HG03432 (cell line): ENCODE results near the gene BCL2.
"Not testable (repeated sequence)": the region's sequence is repeated elsewhere in the genome, so short reads cannot be mapped to it uniquely, and the experiment has no call there.

Source experiments
- ATAC-seq: cut with Tn5 transposase; IDR thresholded peaks from one replicate; pipeline ENCODE4 v1.9.1; 2021; ENCODE audit warnings: mild to moderate bottlenecking, moderate library complexity; ENCODE audit not compliant: unreplicated experiment

Gene BCL2

DNA sequence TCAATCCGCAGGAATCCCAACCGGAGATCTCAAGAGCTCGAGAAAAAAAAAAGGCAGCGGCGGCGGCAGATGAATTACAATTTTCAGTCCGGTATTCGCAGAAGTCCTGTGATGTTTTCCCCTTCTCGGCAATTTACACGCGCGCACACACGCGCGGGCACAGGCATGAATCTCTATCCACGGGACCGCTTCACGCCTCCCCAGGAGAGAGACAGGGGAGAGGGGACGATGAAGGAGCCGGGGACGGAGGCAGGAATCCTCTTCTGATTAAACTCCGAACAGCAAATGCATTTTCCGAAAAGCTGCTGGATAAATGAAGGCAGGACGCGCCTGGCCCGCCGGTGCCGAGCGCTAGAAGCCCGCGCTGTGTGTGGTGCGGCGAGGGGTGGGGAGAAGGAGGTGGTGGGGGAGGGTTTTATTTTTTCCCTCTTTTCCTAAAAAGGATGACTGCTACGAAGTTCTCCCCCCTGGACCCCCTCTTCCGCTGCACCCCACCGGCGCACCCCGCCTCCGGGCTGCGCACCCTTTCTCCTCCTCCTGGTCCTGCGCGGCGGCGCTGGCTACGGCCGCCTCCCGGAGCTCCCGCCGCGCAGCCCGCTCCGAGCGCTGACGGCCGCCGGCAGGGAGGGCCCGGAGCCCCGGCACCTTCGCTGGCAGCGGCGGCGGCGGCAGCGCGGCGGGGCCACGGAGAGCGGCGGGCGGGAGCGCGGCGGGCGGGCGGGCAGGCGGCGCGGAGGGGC is at the start of gene BCL2:
Gene BCL2 (minus strand): TSS at position 387 of the 740 bp plus-strand sequence.
- ATAC-seq = peak; percentile 10

DNA sequence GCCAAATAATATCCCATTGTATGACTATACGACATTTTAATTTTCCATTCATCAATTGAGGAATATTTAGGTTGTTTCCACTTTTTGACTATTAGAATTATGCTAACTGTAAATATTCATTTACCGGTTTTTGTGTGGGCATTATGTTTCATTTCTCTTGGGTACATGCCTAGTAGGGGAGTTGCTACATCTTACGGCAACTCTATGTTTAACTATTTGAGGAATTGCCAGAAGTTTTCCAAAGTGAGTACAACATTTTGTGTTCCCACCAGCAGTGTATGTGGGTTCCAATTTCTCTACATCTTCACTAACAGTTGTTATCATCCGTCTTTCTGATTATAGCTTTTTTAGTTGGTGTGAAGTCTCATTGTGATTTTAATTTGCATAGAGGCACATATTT is 49.0 kb upstream of the BCL2 start:
- ATAC-seq = no peak

DNA sequence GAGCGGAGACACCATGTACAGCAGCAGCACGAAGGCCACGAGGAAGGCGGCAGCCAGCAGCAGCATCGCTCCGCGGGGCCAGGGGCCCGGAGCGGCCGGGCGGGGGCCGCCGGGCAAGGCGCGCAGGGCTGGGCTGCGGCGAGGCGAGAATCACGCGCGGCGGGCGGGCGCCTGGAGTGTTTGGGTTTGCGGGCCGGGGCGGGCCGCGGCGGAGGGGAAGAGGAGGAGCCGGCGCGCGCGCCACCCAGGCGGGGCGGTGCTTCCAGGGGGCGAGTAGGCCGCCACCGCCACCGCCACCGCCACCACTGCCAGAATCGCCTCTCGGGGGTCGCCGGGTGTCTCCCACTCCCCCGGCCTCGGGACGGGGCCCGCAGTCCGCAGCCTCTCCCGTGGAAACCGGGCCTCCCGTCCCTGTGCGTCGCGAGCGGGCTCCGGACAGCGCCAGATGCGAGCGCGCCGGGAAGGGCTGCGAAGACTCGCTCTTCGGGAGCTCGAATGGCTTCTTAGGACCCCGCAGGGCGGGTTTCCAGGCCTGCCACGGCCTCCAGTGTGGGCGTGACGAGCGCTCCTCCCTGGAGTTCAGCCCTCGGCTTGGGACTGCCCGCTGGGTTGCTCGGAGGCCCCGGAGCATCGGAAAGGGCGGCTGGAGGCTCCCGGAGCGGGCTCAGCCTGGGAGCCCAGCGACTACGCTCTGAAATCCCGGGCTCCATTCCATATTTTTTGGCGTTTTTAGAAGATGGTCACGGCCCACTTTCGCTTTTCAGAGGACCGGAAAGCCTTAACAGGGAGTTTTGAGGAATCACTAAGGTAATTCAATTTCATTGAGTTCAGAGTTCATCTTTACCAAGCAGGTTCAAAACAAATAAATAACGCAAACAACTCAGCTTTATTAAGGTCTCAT is 47.7 kb upstream of the BCL2 start, which contains the start of gene KDSR:
Gene KDSR (minus strand): TSS at position 154 of the 901 bp plus-strand sequence. CDS start 88 bp downstream, at position 66.
- ATAC-seq = peak; percentile 92

DNA sequence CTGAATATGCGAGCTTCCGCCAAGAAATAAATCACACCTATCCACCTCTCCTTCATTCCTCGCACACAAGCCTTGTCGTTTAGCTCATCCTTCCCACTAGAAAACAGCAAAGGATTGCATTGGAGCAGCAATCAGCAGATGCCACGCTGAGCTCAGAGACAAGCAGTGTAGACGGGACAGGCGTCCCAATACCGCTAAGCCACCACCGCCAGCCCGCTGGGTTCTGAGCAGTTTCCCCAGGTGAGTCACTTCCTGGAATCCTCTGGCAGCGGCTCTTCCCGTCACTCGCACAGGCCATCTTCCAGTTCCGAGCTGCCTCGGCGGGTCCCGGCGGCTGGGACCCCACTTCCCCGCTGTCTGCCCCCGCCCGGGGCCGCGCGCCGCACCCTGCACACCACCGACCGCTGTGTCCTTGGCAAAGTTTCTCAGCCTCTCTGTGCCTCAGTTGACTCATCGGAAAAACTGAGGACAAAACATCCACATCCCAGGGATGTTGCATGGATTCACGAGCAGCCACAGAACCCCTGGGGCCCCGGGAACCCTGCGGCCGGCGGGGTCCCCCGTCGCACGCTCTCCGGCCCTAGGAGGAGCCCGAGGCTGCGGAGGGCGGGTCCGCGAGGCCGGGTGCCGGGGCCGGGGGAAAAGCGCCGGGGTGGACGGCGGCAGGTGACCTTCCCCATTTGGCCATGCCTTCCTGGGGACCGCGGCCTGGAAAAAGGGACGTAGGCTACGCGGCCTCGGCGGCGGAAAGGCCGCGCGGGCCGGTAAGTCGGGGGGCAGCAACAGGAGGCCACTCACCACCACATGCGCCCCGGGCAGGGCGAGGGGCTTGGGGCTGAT is 46.9 kb upstream of the BCL2 start:
- ATAC-seq = peak; percentile 37

DNA sequence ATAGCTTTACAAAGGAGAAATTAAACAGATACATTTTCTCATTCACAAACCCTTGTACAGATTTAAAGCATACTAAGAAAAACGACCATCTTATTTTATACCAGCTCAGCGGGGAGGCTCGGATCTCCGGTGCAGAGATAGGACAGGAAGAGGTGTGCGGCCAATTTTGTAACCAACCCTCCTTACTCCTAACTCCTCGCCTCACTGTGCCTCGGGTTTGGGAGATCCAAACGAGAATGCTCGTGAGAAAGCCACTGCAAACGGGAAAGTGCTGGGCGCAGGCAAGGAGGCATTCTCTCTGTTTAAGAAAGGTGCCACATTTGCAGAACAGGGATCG is 46.3 kb upstream of the BCL2 start:
- no peak for ATAC-seq

DNA sequence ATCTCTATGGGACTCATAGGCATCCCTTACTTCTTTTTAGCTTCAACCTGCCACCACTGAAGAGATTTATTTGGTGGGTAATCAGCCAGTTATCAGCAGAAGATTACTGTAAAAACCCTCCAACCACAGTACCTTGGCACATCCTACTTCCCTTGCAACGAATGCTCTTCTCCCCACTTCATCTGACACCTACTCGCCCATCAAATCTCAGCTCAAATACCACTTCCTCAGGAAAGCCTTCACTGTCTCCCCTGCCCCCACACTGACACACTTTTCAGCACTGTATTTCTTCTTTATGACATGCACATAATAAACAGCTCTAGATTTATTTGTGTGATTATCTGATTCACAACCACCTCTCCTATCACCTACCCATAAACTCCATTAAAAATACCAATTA is 44.4 kb upstream of the BCL2 start:
- no peak for ATAC-seq

DNA sequence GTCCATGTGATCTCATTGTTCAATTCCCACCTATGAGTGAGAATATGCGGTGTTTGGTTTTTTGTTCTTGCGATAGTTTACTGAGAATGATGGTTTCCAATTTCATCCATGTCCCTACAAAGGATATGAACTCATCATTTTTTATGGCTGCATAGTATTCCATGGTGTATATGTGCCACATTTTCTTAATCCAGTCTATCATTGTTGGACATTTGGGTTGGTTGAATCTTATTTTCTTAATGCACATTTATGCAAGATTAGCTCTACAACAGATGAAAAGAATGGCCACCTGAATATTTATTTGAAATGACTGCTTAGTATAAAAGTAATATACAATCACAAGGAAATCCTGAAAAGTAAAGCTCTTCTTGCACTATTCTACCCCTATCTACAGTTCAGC is 43.9 kb upstream of the BCL2 start:
- ATAC-seq = not testable (repeated sequence)

DNA sequence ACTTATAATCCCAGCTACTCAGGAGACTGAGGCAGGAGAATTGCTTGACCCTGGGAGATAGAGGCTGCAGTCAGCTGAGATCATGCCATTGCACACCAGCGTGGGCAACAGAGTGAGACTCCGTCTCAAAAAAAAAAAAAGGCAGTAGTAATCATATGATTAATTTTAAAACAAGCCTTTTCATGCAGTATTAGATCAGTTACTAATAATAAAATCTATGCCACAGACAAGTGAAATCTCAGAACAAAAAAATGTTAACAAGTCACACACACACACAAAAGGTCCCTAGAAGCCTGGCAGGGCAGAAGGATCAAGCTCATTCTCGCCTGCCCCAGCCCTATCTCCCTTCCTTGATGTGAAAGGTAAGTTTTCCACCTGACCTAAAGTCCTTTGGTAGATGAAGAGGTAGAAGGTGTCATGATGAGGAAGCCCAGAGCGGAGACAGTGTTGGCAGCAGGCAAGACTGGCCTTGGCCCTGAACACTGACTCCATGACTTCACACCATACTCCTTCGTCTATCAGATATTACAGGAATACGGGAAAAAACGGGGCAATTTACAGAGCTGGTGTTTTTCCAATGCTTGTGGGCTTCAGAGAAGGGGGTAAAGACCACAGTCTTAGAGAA is 36.8 kb upstream of the BCL2 start:
- no peak for ATAC-seq

DNA sequence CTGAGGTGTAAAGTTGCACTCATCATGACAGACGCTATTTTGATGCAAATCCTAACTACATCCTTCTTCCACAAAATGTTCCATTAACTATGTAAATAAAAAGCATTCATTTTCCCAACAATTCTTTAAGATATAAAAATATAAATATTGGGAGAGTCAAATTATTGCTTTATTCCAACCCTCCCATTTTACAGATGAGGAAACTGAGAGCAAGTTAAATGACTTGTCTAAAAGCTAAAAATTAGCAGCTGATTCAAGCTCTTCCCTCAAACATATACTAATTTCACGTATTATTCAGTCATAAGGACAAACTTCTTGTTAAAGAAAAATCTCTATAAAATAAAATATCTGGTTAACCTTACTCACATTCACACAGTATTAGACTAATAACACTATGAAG is 30.7 kb upstream of the BCL2 start:
- no peak for ATAC-seq

DNA sequence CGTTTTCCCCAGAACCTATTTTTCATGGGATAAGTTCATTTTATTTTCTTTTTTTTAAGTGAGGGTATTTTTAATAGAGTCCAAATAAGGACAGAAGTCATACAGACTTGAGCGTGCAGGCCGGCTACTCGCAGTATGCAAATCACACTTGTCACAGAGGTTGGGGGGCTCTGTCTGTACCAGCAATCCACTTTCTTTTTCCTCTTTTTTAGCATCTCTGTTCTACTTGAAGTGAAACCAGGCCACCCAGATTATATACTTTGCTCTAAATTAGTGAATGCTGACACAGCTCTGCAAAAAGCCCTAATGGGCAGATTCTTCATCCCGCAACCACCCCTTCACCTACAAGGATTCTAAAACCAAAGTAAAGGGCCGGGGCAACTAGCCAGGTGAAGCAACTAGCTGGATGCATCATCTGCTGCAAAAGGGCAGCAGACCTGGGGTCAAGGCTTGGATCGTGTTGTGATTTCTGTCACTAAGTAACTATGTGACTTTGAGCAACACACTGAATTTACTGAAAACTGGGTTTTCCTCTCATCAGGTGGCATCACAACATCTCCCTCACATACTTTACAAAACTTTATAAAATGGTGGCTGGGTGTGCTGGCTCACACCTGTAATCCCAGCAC is 29.1 kb upstream of the BCL2 start:
- ATAC-seq = peak; percentile 59

DNA sequence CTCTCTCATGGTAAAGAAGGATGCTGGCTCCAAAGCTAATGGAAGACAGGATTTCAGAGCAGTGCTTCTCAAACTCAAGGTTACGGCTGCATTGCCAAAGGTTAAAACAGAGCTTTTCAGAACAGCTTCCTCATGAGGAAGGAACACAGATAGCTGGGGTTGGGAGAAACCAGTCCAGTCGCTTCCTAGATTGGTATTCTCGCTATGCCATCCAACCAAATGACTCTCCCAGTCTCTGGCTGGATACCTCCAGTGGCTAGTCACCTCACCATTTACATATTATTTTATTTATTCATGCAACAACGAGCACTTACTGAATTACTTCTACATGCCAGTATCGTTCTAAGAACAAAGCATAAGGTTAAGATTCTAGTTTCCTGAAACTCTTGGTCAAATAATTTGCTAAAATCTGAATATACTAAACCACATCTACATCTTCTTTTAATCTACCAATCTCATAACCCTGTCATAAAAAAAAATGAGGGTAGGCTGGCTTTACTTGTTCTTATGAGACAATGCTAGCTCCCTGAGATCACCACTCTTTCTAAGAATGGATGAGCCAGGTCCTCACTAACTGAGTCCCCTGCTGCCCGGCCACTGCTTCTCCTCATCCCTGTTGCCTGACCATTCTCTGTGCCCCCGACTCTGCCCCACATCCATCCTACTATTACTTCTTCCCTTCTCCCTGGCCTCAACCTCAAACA is 27.1 kb upstream of the BCL2 start:
- ATAC-seq = no peak

DNA sequence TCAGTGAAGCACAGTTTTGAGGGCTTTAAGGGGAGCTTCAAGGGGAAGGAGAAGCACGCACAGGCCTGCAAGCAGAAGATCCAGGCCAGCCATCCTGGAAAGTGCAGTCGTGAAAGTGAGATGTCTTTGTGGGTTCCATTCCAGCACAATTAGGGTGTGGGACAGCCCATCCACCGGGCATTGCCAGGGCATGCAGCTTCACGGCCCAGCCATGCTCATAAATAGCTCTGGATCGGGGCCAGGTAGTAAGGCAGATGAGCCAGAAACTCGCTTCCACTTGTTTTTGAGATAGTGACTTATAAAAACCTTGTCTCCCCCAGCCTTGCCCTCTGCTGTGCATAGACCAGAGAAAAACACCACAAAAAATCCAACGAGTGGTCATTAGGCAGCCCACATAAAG is 26.5 kb upstream of the BCL2 start:
- no peak for ATAC-seq

DNA sequence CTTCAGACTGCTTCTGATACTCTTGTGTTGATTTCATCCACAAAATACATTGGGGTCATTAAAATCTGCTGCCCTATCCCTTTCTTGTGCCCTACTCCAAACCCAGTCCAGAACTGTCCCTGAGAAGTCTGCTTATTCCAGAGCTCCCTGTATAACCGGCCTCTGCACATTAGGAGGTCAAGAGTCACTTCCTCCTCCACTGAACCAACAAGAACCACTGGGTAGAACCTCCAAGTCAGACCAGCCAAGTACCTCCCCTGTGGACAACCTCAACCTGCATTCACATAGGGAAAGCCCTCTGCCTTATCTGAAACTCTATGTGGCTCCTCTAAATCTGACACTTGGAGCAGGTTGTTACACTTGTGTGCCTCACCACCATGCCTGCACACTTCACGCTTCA is 25.3 kb upstream of the BCL2 start:
- ATAC-seq = no peak

DNA sequence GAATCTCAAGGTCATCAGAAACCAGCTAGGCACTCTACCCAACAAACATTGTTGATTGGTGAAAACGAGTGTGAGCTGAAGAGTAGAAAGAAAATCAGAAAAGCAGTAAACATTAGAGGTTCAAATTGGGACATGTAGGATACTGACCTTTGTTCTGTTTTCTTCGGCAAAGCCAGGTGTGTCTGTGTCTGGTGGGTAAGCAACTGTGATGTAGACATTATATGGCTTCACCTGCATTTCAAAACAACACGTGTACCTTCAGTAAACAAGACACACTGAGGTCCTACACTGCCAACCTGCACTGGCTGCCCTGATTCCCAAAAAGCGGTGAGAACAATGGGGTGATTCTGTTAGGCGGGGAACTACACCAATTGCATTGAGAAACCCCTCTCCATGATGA is 24.7 kb upstream of the BCL2 start:
- no peak for ATAC-seq

DNA sequence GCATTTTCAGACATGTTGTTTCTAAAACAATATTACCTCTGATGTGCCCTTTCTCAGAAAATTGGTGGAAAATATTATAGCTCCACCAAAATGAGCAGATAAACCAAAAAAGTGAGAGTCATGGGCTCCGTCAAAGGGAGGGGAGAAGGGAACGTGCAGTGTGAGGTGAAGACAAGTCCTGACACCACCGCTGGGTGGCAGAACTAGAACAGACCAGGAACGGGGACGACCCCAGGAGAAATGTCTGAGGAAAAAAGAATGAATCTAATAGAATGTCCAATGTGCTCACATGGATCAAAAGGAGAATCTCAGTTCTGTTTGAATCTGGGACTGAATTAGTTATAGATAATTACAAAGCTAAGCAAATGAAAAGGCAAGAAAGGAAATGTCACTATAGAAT is 22.6 kb upstream of the BCL2 start:
- peak; percentile 83 for ATAC-seq

DNA sequence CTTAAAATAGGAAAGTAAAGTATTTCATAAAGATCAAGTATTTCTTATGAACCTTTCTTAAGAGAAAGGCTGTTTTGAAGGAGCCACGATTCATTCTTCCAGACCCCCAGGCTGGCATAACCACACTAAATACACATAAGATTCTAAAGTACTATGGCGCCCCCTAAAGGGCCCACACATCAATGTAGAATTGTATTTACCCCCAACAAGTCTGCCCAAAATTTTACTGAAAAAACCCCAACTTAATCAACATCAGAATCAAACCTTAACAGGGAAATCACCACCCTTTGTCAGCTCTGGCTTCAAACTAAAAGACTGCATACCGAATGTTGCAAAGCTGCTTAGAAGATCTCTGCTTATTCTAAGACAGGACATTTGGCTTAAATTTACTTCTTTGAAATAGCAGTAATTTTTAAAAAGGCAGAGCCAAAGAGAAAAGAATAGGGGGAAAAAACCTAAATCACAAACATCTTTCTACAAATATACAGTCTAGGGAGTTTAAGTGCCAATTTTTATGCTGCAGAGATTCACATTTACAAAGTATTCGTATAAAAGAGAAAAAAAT is 20.4 kb upstream of the BCL2 start:
- peak; percentile 45 for ATAC-seq

DNA sequence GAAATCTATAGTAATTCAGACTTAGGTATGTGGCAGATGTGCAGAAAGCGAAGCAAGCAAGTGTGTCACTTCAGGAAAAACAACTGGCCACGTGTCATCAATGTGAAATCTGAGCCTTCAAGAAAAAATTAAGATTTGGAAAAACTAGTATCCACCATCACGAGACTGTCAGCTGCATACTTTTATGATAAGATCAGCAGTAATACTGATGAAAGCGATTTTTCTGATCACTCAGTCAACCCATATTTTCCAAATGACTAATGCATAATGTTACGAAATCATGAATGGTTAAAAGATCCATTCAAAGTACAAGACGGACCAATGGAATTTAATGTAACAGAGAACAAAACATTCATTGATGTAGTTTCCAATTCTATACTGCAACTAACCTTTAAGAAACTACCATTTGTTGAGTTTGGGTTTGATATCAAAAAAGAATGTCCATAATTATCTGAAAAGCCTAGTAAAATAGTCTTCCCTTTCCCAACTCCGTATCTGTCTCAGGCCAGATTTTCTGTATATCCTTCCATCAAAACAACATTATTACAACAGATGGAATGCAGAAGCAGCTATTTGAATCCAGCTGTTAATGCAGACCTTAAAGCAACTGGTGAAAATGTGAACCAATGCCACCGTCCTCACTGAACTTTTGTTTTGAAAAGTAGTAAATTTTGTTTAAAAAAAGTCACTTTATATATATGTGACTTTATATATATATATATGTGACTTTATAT is 17.0 kb upstream of the BCL2 start:
- no peak for ATAC-seq

DNA sequence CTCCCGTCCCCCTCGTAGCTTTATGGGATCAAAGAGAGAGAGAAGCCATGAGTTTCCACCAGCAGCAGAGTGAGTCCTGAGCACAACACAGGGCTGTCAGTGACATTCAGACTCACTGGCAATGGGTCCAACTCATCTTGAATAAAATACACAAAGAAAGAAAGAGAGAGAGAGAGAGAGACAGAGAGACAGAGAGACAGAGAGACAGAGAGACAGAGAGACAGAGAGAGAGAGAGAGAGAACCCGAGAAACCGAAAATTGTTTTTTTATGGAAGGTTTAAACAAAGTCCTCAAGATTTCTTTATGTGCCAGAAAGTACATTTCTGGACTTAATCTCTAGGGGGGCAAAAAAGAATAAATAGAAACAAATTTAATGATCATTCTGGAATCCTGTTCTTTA is 11.5 kb upstream of the BCL2 start:
- no peak for ATAC-seq
